Neutrophil (primary cell): ENCODE data around the gene NEK4.

ENCODE experiments used
- H3K27ac ChIP-seq: fragments of 200-600 bp; sonication (generic); 2 replicates; pipeline ENCODE4 v1.5.1; 2016; ENCODE audit warnings: mild to moderate bottlenecking, moderate library complexity
- H3K27me3 ChIP-seq: fragments of 200-600 bp; sonication (generic); 2 replicates; pipeline ENCODE4 v1.6.0; 2016; ENCODE audit warnings: mild to moderate bottlenecking
- H3K36me3 ChIP-seq: fragments of 200-600 bp; sonication (generic); 2 replicates; pipeline ENCODE4 v1.5.1; 2017
- H3K4me1 ChIP-seq, 2 experiments: fragments of 200-600 bp in 1 of 2; sonication (generic) in 1 of 2; 1 replicate in 1 of 2; 2 replicates in 1 of 2; pipeline versions ENCODE4 v1.5.1 to v1.6.1; 2013 to 2016; ENCODE audit warnings: low read depth in 1 of 2, low read length in 1 of 2, mild to moderate bottlenecking in 1 of 2, moderate library complexity in 1 of 2; ENCODE audit not compliant: control insufficient read depth in 1 of 2, insufficient read depth in 1 of 2
- H3K4me3 ChIP-seq, 2 experiments: fragments of 200-600 bp in 1 of 2; sonication (generic) in 1 of 2; 1 replicate in 1 of 2; 2 replicates in 1 of 2; pipeline ENCODE4 v1.5.1; 2013 to 2016; ENCODE audit warnings: low read depth in 1 of 2, low read length in 1 of 2, mild to moderate bottlenecking in 1 of 2, moderate library complexity in 1 of 2
- H3K9me3 ChIP-seq: fragments of 200-600 bp; sonication (generic); 2 replicates; pipeline ENCODE4 v1.5.1; 2016
- TF ChIP-seq, protein P1 (sequence below): fragments of 200-600 bp; sonication (generic); IDR thresholded peaks from 2 replicates; pipeline ENCODE4 v1.5.1; 2016; ENCODE audit warnings: antibody characterized with exemption

Gene NEK4

DNA sequence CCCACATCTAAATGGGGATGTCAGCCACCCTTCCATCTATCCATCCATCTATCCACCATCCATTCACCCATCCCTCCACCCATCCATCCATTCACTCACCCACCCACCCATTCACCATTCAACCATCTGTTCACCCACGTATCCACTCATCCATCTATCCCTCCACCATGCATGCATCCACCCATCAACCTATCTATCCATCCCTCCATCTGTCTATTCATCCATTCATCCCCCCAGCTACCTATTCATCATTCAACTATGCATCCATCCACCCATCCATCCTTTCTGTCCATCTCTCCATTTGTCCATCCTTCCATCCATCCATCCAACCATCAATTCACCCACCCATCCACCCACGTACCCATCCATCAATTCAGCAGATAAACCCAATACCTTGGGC lies 38.4 kb upstream of the NEK4 start:
- Histone ChIP-seq H3K36me3 (peaks cover 13% of the 10 kb centered on the region), H3K27ac (no peak overlapping the region), H3K4me3 (no peak overlapping the region), H3K9me3 (no peaks in the 10 kb centered on the region), H3K4me1 (no peaks in the 10 kb centered on the region), H3K27me3 (no peaks in the 10 kb centered on the region)
- TF ChIP-seq, protein P1, sequence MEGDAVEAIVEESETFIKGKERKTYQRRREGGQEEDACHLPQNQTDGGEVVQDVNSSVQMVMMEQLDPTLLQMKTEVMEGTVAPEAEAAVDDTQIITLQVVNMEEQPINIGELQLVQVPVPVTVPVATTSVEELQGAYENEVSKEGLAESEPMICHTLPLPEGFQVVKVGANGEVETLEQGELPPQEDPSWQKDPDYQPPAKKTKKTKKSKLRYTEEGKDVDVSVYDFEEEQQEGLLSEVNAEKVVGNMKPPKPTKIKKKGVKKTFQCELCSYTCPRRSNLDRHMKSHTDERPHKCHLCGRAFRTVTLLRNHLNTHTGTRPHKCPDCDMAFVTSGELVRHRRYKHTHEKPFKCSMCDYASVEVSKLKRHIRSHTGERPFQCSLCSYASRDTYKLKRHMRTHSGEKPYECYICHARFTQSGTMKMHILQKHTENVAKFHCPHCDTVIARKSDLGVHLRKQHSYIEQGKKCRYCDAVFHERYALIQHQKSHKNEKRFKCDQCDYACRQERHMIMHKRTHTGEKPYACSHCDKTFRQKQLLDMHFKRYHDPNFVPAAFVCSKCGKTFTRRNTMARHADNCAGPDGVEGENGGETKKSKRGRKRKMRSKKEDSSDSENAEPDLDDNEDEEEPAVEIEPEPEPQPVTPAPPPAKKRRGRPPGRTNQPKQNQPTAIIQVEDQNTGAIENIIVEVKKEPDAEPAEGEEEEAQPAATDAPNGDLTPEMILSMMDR = no peak

DNA sequence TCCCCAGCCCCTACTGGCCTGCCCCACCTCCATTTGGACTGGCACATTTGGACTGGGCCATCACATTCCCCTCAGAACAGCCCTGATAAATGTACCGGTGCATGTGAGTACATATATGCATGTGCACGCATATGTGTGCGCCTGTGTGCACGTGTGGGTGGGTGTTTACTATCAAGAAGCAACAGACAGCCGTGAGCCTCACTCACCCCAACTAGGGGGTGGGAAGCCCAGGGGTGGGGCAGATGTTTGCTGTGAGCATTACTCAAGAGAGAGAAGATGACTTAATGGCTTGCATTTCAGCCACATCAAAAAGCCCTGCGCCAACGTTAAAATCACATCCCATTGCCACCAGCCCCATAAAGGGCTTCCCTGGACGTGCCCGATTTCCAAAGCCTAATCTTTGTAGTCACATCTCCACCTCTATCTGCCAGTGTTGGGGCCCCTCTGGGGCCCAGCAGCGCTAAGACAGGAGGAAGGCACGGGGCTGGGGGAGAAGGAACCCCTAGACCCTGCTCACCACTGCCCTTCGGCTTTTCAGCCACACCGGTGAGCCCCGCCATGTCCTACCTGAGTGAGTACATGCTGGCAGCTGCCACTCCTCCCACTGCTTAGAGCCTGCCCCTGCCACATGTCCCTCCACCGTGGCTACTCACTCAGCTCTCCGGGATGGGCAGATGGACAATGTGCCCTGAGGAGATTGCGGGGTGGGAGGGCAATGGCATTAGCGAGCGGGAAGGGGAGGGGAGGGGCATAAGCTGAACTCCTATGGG lies 34.7 kb upstream of the NEK4 start:
- no peaks in the 10 kb centered on the region for H3K27me3 ChIP-seq
- no peaks in the 10 kb centered on the region for H3K9me3 ChIP-seq
- H3K4me3 ChIP-seq = no peak overlapping the region
- no peak overlapping the region for H3K27ac ChIP-seq
- no peaks in the 10 kb centered on the region for H3K4me1 ChIP-seq
- H3K36me3 ChIP-seq = no peaks in the 10 kb centered on the region
- TF ChIP-seq, protein P1 = no peak

- H3K27ac ChIP-seq = no peak overlapping the region
- TF ChIP-seq, protein P1 = no peak
- no peaks in the 10 kb centered on the region for H3K9me3 ChIP-seq
- no peaks in the 10 kb centered on the region for H3K36me3 ChIP-seq
- H3K4me3 ChIP-seq = no peak overlapping the region
- no peaks in the 10 kb centered on the region for H3K27me3 ChIP-seq
- no peaks in the 10 kb centered on the region for H3K4me1 ChIP-seq
Observed at GRCh38 chr3:52801839-52802238, 31.1 kb upstream of the NEK4 start.

DNA sequence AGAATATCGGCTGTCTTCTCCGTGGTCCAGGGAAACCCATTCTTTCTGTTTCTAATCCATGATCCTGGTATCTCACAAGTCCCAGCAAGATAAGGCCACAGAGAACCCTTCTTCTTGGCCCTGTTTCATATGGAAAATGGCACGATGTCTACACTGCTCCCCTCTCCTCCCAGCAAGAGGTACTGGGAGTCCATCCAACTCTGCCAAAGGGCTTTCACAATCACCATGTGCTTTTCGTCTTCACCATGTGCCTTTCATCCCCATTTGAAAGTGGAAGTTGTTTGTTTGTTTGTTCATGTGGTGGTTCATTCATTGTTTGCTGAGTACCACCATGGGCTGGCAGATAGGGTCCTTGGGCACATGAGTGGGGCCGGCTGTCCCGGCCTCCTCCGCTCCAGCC lies 29.3 kb upstream of the NEK4 start:
- Histone ChIP-seq H3K4me1 (no peaks in the 10 kb centered on the region), H3K9me3 (no peaks in the 10 kb centered on the region), H3K36me3 (no peaks in the 10 kb centered on the region), H3K27ac (no peak overlapping the region), H3K27me3 (no peaks in the 10 kb centered on the region), H3K4me3 (no peak overlapping the region)
- TF ChIP-seq, protein P1 = no peak

- TF ChIP-seq, protein P1 = no peak
- no peaks in the 10 kb centered on the region for H3K36me3 ChIP-seq
- H3K27me3 ChIP-seq = no peaks in the 10 kb centered on the region
- H3K27ac ChIP-seq = no peak overlapping the region
- H3K4me1 ChIP-seq = no peaks in the 10 kb centered on the region
- no peak overlapping the region for H3K4me3 ChIP-seq
- H3K9me3 ChIP-seq = no peaks in the 10 kb centered on the region
Observed at GRCh38 chr3:52798978-52799476, 28.3 kb upstream of the NEK4 start.
